ENCODE results near the gene RALGDS.

GRCh38 chr9:133149130-133150015 lies 28.3 kb upstream of the RALGDS start:
- TF ChIP-seq EZH2 (IDR thresholded peaks at IDR 0.05; ENCODE audit: low read depth, unreplicated experiment): no peak
- no peak for TF ChIP-seq REST (IDR thresholded peaks at IDR 0.05; ENCODE audit: unreplicated experiment)
- TF ChIP-seq, protein P1, sequence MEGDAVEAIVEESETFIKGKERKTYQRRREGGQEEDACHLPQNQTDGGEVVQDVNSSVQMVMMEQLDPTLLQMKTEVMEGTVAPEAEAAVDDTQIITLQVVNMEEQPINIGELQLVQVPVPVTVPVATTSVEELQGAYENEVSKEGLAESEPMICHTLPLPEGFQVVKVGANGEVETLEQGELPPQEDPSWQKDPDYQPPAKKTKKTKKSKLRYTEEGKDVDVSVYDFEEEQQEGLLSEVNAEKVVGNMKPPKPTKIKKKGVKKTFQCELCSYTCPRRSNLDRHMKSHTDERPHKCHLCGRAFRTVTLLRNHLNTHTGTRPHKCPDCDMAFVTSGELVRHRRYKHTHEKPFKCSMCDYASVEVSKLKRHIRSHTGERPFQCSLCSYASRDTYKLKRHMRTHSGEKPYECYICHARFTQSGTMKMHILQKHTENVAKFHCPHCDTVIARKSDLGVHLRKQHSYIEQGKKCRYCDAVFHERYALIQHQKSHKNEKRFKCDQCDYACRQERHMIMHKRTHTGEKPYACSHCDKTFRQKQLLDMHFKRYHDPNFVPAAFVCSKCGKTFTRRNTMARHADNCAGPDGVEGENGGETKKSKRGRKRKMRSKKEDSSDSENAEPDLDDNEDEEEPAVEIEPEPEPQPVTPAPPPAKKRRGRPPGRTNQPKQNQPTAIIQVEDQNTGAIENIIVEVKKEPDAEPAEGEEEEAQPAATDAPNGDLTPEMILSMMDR (conservative IDR thresholded peaks at IDR 0.05; ENCODE audit: low read depth in 2 of 2): 0 out of 4 replicates have a peak, but pooled peaks have one; percentile 9 to 13
- TF ChIP-seq POLR2AphosphoS5 (IDR thresholded peaks at IDR 0.05; ENCODE audit: low read depth): peak; percentile 75
- TF ChIP-seq ZNF462 (CRISPR knock-in tag; IDR thresholded peaks at IDR 0.05): no peak
- no peak for TF ChIP-seq JUNB (IDR thresholded peaks at IDR 0.05; ENCODE audit: unreplicated experiment)
- TF ChIP-seq CREB1 (CRISPR knock-in tag; IDR thresholded peaks at IDR 0.05; ENCODE audit: low read depth): peak; percentile 68
- TF ChIP-seq EZH2phosphoT487 (IDR thresholded peaks at IDR 0.05; ENCODE audit: unreplicated experiment): no peak
